H9 (cell line): ENCODE data around the gene MOG. TPM values are rescaled to one million over a fixed set of nuclear protein-coding genes. Genes with fewer than 3 reads are reported as not detected.

ENCODE experiments used
- DNase-seq: peaks from one replicate; pipeline ENCODE4 v3.0.0-alpha.2; 2017
- H2AFZ ChIP-seq: one replicate; pipeline ENCODE4 v1.6.1; 2013; ENCODE audit warnings: mild to moderate bottlenecking, low read length, control low read depth, moderate library complexity
- H2AK5ac ChIP-seq: 2 replicates; pipeline ENCODE4 v1.6.1; 2013; ENCODE audit warnings: low read length, control low read depth, mixed read lengths; ENCODE audit not compliant: insufficient read length
- H2BK120ac ChIP-seq: one replicate; pipeline ENCODE4 v1.6.1; 2013; ENCODE audit warnings: low read depth, mild to moderate bottlenecking, low read length, control low read depth, inconsistent platforms; ENCODE audit not compliant: poor library complexity, severe bottlenecking
- H2BK12ac ChIP-seq: 2 replicates; pipeline ENCODE4 v1.6.1; 2013; ENCODE audit warnings: low read length, control low read depth, mixed read lengths, low read depth; ENCODE audit not compliant: insufficient read length
- H2BK15ac ChIP-seq: 2 replicates; pipeline ENCODE4 v1.6.1; 2013; ENCODE audit warnings: low read depth, low read length, control low read depth
- H2BK20ac ChIP-seq: one replicate; pipeline ENCODE4 v1.6.1; 2013; ENCODE audit warnings: low read depth, mild to moderate bottlenecking, low read length, control low read depth, inconsistent platforms; ENCODE audit not compliant: poor library complexity, severe bottlenecking
- H2BK5ac ChIP-seq: 2 replicates; pipeline ENCODE4 v1.6.1; 2013; ENCODE audit warnings: low read length, control low read depth, mixed read lengths; ENCODE audit not compliant: insufficient read length
- H3K14ac ChIP-seq: 2 replicates; pipeline ENCODE4 v1.6.1; 2013; ENCODE audit warnings: low read length, control low read depth; ENCODE audit not compliant: insufficient read depth
- H3K18ac ChIP-seq: 2 replicates; pipeline ENCODE4 v1.6.1; 2013; ENCODE audit warnings: low read depth, mild to moderate bottlenecking, mixed read lengths, low read length, control low read depth; ENCODE audit not compliant: insufficient read length
- H3K23ac ChIP-seq: 2 replicates; pipeline ENCODE4 v1.6.1; 2013; ENCODE audit warnings: low read length, control low read depth, mixed read lengths, low read depth; ENCODE audit not compliant: insufficient read length
- H3K23me2 ChIP-seq: 2 replicates; pipeline ENCODE4 v1.6.1; 2013; ENCODE audit warnings: low read depth, mild to moderate bottlenecking, mixed read lengths, low read length, control low read depth; ENCODE audit not compliant: insufficient read length, poor library complexity, severe bottlenecking
- H3K27ac ChIP-seq: 2 replicates; pipeline ENCODE4 v1.5.1; 2013; ENCODE audit warnings: low read length, control low read depth, mixed read lengths, low read depth; ENCODE audit not compliant: insufficient read length
- H3K27me3 ChIP-seq: 2 replicates; pipeline ENCODE4 v1.6.1; 2013; ENCODE audit warnings: low read length, control low read depth, inconsistent platforms; ENCODE audit not compliant: insufficient read depth
- H3K4ac ChIP-seq: 2 replicates; pipeline ENCODE4 v1.6.1; 2013; ENCODE audit warnings: low read depth, mild to moderate bottlenecking, control low read depth, inconsistent platforms, low read length, moderate library complexity
- H3K4me1 ChIP-seq: 2 replicates; pipeline ENCODE4 v1.6.1; 2013; ENCODE audit warnings: low read length, control low read depth, inconsistent platforms; ENCODE audit not compliant: insufficient read depth
- H3K4me2 ChIP-seq: 2 replicates; pipeline ENCODE4 v1.6.1; 2013; ENCODE audit warnings: low read length, control low read depth, mixed read lengths; ENCODE audit not compliant: insufficient read length, insufficient read depth
- H3K56ac ChIP-seq: 2 replicates; pipeline ENCODE4 v1.6.1; 2013; ENCODE audit warnings: low read depth, mild to moderate bottlenecking, mixed read lengths, low read length, control low read depth; ENCODE audit not compliant: insufficient read length
- H3K79me1 ChIP-seq: 2 replicates; pipeline ENCODE4 v1.6.1; 2013; ENCODE audit warnings: low read depth, mild to moderate bottlenecking, moderate library complexity, low read length, control low read depth, inconsistent platforms; ENCODE audit not compliant: insufficient read depth, poor library complexity, severe bottlenecking
- H3K79me2 ChIP-seq: 2 replicates; pipeline ENCODE4 v1.6.1; 2013; ENCODE audit warnings: low read length, control low read depth, inconsistent platforms; ENCODE audit not compliant: insufficient read depth
- H3K9ac ChIP-seq: 2 replicates; pipeline ENCODE4 v1.6.1; 2013; ENCODE audit warnings: low read length, control low read depth, mixed read lengths; ENCODE audit not compliant: insufficient read length; ENCODE audit errors: extremely low read depth
- H3K9me3 ChIP-seq: one replicate; pipeline ENCODE4 v1.6.1; 2013; ENCODE audit warnings: low read depth, low read length, inconsistent platforms; ENCODE audit not compliant: control insufficient read depth
- H3T11ph ChIP-seq: one replicate; pipeline ENCODE4 v1.6.1; 2013; ENCODE audit warnings: mild to moderate bottlenecking, low read length, control low read depth, inconsistent platforms
- H4K20me1 ChIP-seq: one replicate; pipeline ENCODE4 v1.6.1; 2013; ENCODE audit not compliant: control insufficient read depth, insufficient read length, insufficient read depth
- H4K5ac ChIP-seq: 2 replicates; pipeline ENCODE4 v1.6.1; 2013; ENCODE audit warnings: low read depth, mild to moderate bottlenecking, mixed read lengths, low read length, control low read depth; ENCODE audit not compliant: insufficient read length
- H4K8ac ChIP-seq: replicated peaks from 2 replicates; pipeline ENCODE4 v1.6.1; 2013; ENCODE audit warnings: low read length, control low read depth, mixed read lengths, low read depth; ENCODE audit not compliant: insufficient read length
- H4K91ac ChIP-seq: 2 replicates; pipeline ENCODE4 v1.6.1; 2013; ENCODE audit warnings: low read depth, mild to moderate bottlenecking, moderate library complexity, mixed read lengths, low read length, control low read depth; ENCODE audit not compliant: insufficient read length
- H3K27ac Mint-ChIP-seq, 3 experiments: 2 replicates in 2 of 3; 3 replicates in 1 of 3; pipeline ENCODE4 v1.8.0; 2020 to 2021; ENCODE audit warnings: mixed read lengths in 3 of 3, mild to moderate bottlenecking in 1 of 3, moderate library complexity in 1 of 3
- H3K27me3 Mint-ChIP-seq: 2 replicates; pipeline ENCODE4 v1.8.0; 2021; ENCODE audit warnings: low read depth, mild to moderate bottlenecking, moderate library complexity, mixed read lengths
- H3K36me3 Mint-ChIP-seq, 3 experiments: 2 replicates in 2 of 3; 3 replicates in 1 of 3; pipeline ENCODE4 v1.8.0; 2020 to 2021; ENCODE audit warnings: low read depth in 3 of 3, mixed read lengths in 3 of 3; ENCODE audit not compliant: insufficient read depth in 1 of 3
- H3K4me1 Mint-ChIP-seq, 2 experiments: 2 replicates each; pipeline ENCODE4 v1.8.0; 2020; ENCODE audit warnings: mixed read lengths in 2 of 2
- H3K4me3 Mint-ChIP-seq, 2 experiments: 2 replicates in 1 of 2; 3 replicates in 1 of 2; pipeline ENCODE4 v1.8.0; 2020 to 2021; ENCODE audit warnings: mild to moderate bottlenecking in 2 of 2, mixed read lengths in 2 of 2, moderate library complexity in 1 of 2
- H3K9me3 Mint-ChIP-seq, 2 experiments: 2 replicates in 1 of 2; 3 replicates in 1 of 2; pipeline ENCODE4 v1.8.0; 2020; ENCODE audit warnings: mild to moderate bottlenecking in 2 of 2, mixed read lengths in 2 of 2, moderate library complexity in 1 of 2
- CTCF ChIP-seq: fragments of 200-600 bp; sonication (generic); conservative IDR thresholded peaks from 3 replicates; pipeline ENCODE4 v1.8.0; 2021; ENCODE audit warnings: antibody characterized with exemption, mild to moderate bottlenecking
- WGBS: extraction: QIAGEN DNeasy Blood & Tissue Kit; methylation state at CpG from one replicate; pipeline ENCODE4 v1.1.7; 2013; ENCODE audit warnings: missing lambda C conversion rate, low lambda C conversion rate, mixed read lengths; ENCODE audit not compliant: insufficient read length; ENCODE audit errors: extremely low coverage; 5-methylcytosine and 5-hydroxymethylcytosine counted together
- total RNA-seq: library from RNA; stranded (reverse); gene quantifications from 2 replicates; pipeline ENCODE4 v1.2.1, GENCODE V29; 2021

Gene MOG
- total RNA-seq, 1 experiment from 2014 or later: 0.55 TPM

- Histone ChIP-seq H3K4me2 (peak overlapping the region; percentile 30), H3K9me3 (no peaks in the 10 kb centered on the region), H2BK12ac (no peak overlapping the region), H3K79me2 (no peaks in the 10 kb centered on the region), H4K20me1 (no peaks in the 10 kb centered on the region), H3K14ac (no peak overlapping the region), H2BK15ac (no peak overlapping the region), H3K27me3 (no peaks in the 10 kb centered on the region), H3K23ac (no peak overlapping the region), H2AFZ (no peak overlapping the region), H2BK120ac (no peak overlapping the region), H3K79me1 (no peaks in the 10 kb centered on the region), H3T11ph (no peak overlapping the region), H3K4me1 (peaks cover 30% of the 10 kb centered on the region), H3K23me2 (no peaks in the 10 kb centered on the region), H4K91ac (no peak overlapping the region), H3K18ac (peak overlapping the region; percentile 23), H4K5ac (no peak overlapping the region), H3K56ac (no peak overlapping the region), H3K4ac (no peak overlapping the region), H2BK20ac (no peak overlapping the region), H2BK5ac (no peak overlapping the region), H4K8ac (no peak overlapping the region), H3K9ac (no peak overlapping the region), H3K27ac (peak overlapping the region; percentile 93), H2AK5ac (no peak overlapping the region)
- no peak for TF ChIP-seq CTCF
- Mint-ChIP-seq H3K4me1 (peaks cover 50 to 56% of the 10 kb centered on the region in 2 experiments), H3K27ac (peak overlapping the region; percentile 96 to 97 (median 96)), H3K27me3 (no peaks in the 10 kb centered on the region), H3K4me3 (peak overlapping the region; percentile 37 to 41; a peak in 3 of 5 replicates), H3K36me3 (no peaks in the 10 kb centered on the region), H3K9me3 (no peaks in the 10 kb centered on the region)
- DNase-seq: peak; percentile 82
- no CpG with 5 or more reads among the region's 5 CpGs for WGBS
Measured at GRCh38 chr6:29667158-29667557, 10.3 kb downstream of the MOG start.
